ENCODE data around the gene RASD1. TPM values are rescaled to one million over a fixed set of nuclear protein-coding genes. Genes with fewer than 3 reads are reported as not detected.

Gene RASD1
- total and polyA plus RNA-seq, 2 donors (not counting 1 experiment from before 2014, with no cell fraction given), result 0.34 to 2.6 TPM

DNA sequence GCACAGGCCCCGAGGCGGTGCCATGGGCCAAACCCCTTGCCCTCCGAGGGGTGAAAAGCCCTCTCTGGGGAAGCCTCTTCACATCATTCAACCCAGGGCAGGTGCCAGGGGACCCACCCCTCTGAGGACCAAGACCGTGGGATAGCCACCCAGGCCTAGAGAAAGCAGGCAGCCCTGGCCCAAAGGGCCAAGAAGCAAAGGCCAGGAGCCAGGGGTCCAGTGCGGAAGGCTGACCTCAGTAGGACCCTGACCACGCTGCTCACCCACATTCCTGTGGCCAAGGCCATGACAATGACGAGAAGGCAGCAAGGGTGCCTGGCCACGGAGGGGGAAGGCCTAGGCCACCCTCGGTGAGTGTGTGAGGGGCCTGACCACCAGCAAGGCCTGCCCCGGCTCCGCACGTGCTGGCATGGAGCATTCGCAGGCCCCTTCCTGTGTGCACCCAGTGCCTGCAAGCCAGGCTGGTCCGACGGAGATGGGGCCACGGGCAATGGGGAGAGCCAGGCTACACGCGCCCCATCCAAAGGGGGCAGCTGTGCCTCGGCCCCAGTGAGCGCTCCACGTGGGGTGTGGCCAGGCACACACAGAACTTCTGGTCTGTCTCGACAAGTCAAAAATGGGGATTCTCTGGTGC lies 24.5 kb upstream of the RASD1 start:
- Histone ChIP-seq H3K27me3 (ENCODE audit: control insufficient read depth, insufficient read depth, low read length) (no peaks in the 10 kb centered on the region), H3K4me2 (ENCODE audit: extremely low read depth, insufficient read depth, low read length) (no peak overlapping the region), H2AFZ (ENCODE audit: low read length) (no peak overlapping the region), H4K20me1 (ENCODE audit: control insufficient read depth, extremely low read depth, insufficient read depth, low read length) (no peaks in the 10 kb centered on the region), H3K9me3 (ENCODE audit: control insufficient read depth, insufficient read depth, low read depth, low read length) (no peaks in the 10 kb centered on the region), H3K9ac (ENCODE audit: insufficient read depth, low read length) (no peak overlapping the region), H3K4me3 (replicated peaks in 1 of 4; ENCODE audit: control extremely low read depth in 1 of 4, insufficient read depth in 1 of 4, low read depth in 3 of 4, low read length in 4 of 4) (no peak overlapping the region), H3K79me2 (ENCODE audit: control insufficient read depth, insufficient read depth, low read length) (no peaks in the 10 kb centered on the region), H3K36me3 (ENCODE audit: control insufficient read depth, insufficient read depth, low read length) (no peaks in the 10 kb centered on the region), H3K27ac (ENCODE audit: insufficient read depth, low read length) (no peak overlapping the region), H3K4me1 (ENCODE audit: control insufficient read depth, extremely low read depth, insufficient read depth, low read length) (no peaks in the 10 kb centered on the region)
- DNase-seq (ENCODE audit: low read depth in 2 of 2), result no peak
- TF ChIP-seq EZH2 (IDR thresholded peaks at IDR 0.05; ENCODE audit: low read length, missing control alignments), result no peak
- TF ChIP-seq, protein P1, sequence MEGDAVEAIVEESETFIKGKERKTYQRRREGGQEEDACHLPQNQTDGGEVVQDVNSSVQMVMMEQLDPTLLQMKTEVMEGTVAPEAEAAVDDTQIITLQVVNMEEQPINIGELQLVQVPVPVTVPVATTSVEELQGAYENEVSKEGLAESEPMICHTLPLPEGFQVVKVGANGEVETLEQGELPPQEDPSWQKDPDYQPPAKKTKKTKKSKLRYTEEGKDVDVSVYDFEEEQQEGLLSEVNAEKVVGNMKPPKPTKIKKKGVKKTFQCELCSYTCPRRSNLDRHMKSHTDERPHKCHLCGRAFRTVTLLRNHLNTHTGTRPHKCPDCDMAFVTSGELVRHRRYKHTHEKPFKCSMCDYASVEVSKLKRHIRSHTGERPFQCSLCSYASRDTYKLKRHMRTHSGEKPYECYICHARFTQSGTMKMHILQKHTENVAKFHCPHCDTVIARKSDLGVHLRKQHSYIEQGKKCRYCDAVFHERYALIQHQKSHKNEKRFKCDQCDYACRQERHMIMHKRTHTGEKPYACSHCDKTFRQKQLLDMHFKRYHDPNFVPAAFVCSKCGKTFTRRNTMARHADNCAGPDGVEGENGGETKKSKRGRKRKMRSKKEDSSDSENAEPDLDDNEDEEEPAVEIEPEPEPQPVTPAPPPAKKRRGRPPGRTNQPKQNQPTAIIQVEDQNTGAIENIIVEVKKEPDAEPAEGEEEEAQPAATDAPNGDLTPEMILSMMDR (conservative IDR thresholded peaks at IDR 0.05 in 1 of 2, IDR thresholded peaks at IDR 0.05 in 1 of 2; ENCODE audit: low read depth in 1 of 2, low read length in 2 of 2), result no peak

DNA sequence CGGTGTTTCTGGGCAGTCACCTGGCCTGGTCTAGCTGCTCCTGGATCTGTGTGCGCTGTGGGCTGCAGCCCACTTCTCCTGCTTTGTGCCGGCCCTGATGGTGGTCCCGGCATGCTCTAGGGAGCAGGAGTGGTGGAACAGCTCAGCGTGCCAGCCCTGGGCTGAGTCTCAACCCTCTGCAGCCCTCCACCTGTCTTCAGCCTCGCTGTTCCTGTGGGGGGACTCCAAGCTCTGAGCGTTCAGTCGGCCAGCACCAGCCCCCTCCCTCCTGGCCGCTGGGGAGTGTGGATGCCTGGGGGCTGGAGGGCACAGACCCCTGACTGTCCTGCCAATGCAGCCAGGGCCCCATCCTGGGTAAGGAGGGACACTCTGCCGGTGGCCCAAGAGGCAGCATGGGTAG lies 23.7 kb upstream of the RASD1 start:
- no peak for DNase-seq (ENCODE audit: low read depth in 2 of 2)
- TF ChIP-seq EZH2 (IDR thresholded peaks at IDR 0.05; ENCODE audit: low read length, missing control alignments), result no peak
- TF ChIP-seq, protein P1 (conservative IDR thresholded peaks at IDR 0.05 in 1 of 2, IDR thresholded peaks at IDR 0.05 in 1 of 2; ENCODE audit: low read depth in 1 of 2, low read length in 2 of 2), result no peak
- no peak overlapping the region for H3K9ac ChIP-seq (ENCODE audit: insufficient read depth, low read length)
- no peaks in the 10 kb centered on the region for H3K36me3 ChIP-seq (ENCODE audit: control insufficient read depth, insufficient read depth, low read length)
- no peaks in the 10 kb centered on the region for H3K4me1 ChIP-seq (ENCODE audit: control insufficient read depth, extremely low read depth, insufficient read depth, low read length)
- no peak overlapping the region for H3K4me2 ChIP-seq (ENCODE audit: extremely low read depth, insufficient read depth, low read length)
- H3K27ac ChIP-seq (ENCODE audit: insufficient read depth, low read length), result no peak overlapping the region
- no peaks in the 10 kb centered on the region for H3K79me2 ChIP-seq (ENCODE audit: control insufficient read depth, insufficient read depth, low read length)
- no peak overlapping the region for H2AFZ ChIP-seq (ENCODE audit: low read length)
- no peaks in the 10 kb centered on the region for H3K9me3 ChIP-seq (ENCODE audit: control insufficient read depth, insufficient read depth, low read depth, low read length)
- H3K4me3 ChIP-seq (replicated peaks in 1 of 4; ENCODE audit: control extremely low read depth in 1 of 4, insufficient read depth in 1 of 4, low read depth in 3 of 4, low read length in 4 of 4), result no peak overlapping the region
- H4K20me1 ChIP-seq (ENCODE audit: control insufficient read depth, extremely low read depth, insufficient read depth, low read length), result no peaks in the 10 kb centered on the region
- H3K27me3 ChIP-seq (ENCODE audit: control insufficient read depth, insufficient read depth, low read length), result no peaks in the 10 kb centered on the region

DNA sequence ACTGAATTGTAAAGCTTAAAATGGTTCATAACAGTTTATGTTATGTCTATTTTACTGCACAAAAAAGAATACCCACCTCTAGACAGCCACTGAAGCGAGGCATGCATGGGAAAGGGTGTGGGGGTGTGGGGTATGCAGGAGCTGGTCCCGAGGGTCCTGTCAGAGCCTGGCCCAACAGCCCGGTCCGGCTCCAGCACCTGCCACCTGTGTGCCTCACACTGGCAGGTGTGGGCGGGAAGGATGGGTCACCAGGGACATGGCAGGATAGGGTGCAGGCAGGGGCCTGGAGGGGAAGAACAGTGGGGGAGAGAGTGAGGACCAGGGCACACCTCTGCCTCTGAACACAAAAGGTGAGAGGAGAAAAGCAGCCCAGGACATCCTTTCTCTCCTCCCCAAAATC lies 22.8 kb upstream of the RASD1 start:
- Histone ChIP-seq H3K4me2 (ENCODE audit: extremely low read depth, insufficient read depth, low read length) (no peak overlapping the region), H3K79me2 (ENCODE audit: control insufficient read depth, insufficient read depth, low read length) (no peaks in the 10 kb centered on the region), H3K9ac (ENCODE audit: insufficient read depth, low read length) (no peak overlapping the region), H2AFZ (ENCODE audit: low read length) (no peak overlapping the region), H3K36me3 (ENCODE audit: control insufficient read depth, insufficient read depth, low read length) (no peaks in the 10 kb centered on the region), H3K27me3 (ENCODE audit: control insufficient read depth, insufficient read depth, low read length) (no peaks in the 10 kb centered on the region), H3K4me3 (replicated peaks in 1 of 4; ENCODE audit: control extremely low read depth in 1 of 4, insufficient read depth in 1 of 4, low read depth in 3 of 4, low read length in 4 of 4) (no peak overlapping the region), H3K27ac (ENCODE audit: insufficient read depth, low read length) (no peak overlapping the region), H3K9me3 (ENCODE audit: control insufficient read depth, insufficient read depth, low read depth, low read length) (no peaks in the 10 kb centered on the region), H4K20me1 (ENCODE audit: control insufficient read depth, extremely low read depth, insufficient read depth, low read length) (no peaks in the 10 kb centered on the region), H3K4me1 (ENCODE audit: control insufficient read depth, extremely low read depth, insufficient read depth, low read length) (no peaks in the 10 kb centered on the region)
- DNase-seq (ENCODE audit: low read depth in 2 of 2), result no peak
- TF ChIP-seq, protein P1 (conservative IDR thresholded peaks at IDR 0.05 in 1 of 2, IDR thresholded peaks at IDR 0.05 in 1 of 2; ENCODE audit: low read depth in 1 of 2, low read length in 2 of 2), result no peak
- TF ChIP-seq EZH2 (IDR thresholded peaks at IDR 0.05; ENCODE audit: low read length, missing control alignments), result no peak
